ENCODE measurements around the gene KCNQ1. TPM values are rescaled to one million over a fixed set of nuclear protein-coding genes. Genes with fewer than 3 reads are reported as not detected.

The KCNQ1 gene
- total and polyA plus RNA-seq, 9 of the 15 experiments (the other 6 are each of a cell fraction or from before 2014, with no cell fraction given) = 0.44 TPM; not detected in 8

- in situ Hi-C loops (cut with MboI) (no loop called here), intact Hi-C loops (cut with micrococcal nuclease) (no loop called here)
- Histone ChIP-seq H3K27ac (ENCODE audit: extremely low read depth, low read depth, low read length) (no peak overlapping the region), H4K20me1 (replicated peaks; ENCODE audit: control insufficient read depth, insufficient read depth, low read length) (no peaks in the 10 kb centered on the region), H3K4me2 (ENCODE audit: insufficient read depth, low read length) (no peak overlapping the region), H3K79me2 (ENCODE audit: control insufficient read depth, insufficient read depth, low read length) (no peaks in the 10 kb centered on the region), H3K9ac (ENCODE audit: insufficient read depth in 1 of 2, low read depth in 2 of 2, low read length in 2 of 2) (no peak overlapping the region), H3K27me3 (ENCODE audit: control insufficient read depth in 2 of 2, insufficient read depth in 2 of 2, low read length in 2 of 2) (no peaks in the 10 kb centered on the region), H2AFZ (ENCODE audit: low read depth, low read length) (no peak overlapping the region), H3K9me3 (replicated peaks; ENCODE audit: control insufficient read depth, insufficient read depth, low read depth, low read length) (no peaks in the 10 kb centered on the region; the same call in 1 of the 2 replicates), H3K4me3 (no peak overlapping the region), H3K4me1 (replicated peaks in 1 of 2; ENCODE audit: control insufficient read depth in 2 of 2, insufficient read depth in 2 of 2, low read length in 2 of 2) (peaks cover 5 to 28% of the 10 kb centered on the region in 2 experiments; a peak in 4 of 5 replicates), H3K9me1 (ENCODE audit: control insufficient read depth, insufficient read depth, low read length) (no peaks in the 10 kb centered on the region), H3K36me3 (ENCODE audit: control insufficient read depth, insufficient read depth, low read length) (no peaks in the 10 kb centered on the region)
- ChIA-PET CTCF (ENCODE audit: low intra/inter-chr PET ratio) (no interaction called here), POLR2A (no interaction called here)
- ATAC-seq (no peak), DNase-seq (ENCODE audit: extremely low read depth in 1 of 4, low spot score in 3 of 4) (no peak), FAIRE-seq (no peak)
- TF ChIP-seq SRSF7 (optimal IDR thresholded peaks at IDR 0.05; ENCODE audit: low read depth, low read length) (no peak), YBX1 (IDR thresholded peaks at IDR 0.05) (no peak)
- no TSS peak for BruUV-seq (replicated peaks)
- 27% methylated on average over 1 of the region's 1 CpG for WGBS (ENCODE audit: insufficient coverage, low coverage, missing lambda C conversion rate)
Observed at GRCh38 chr11:2706321-2706720, 261.5 kb downstream of the KCNQ1 start.

DNA sequence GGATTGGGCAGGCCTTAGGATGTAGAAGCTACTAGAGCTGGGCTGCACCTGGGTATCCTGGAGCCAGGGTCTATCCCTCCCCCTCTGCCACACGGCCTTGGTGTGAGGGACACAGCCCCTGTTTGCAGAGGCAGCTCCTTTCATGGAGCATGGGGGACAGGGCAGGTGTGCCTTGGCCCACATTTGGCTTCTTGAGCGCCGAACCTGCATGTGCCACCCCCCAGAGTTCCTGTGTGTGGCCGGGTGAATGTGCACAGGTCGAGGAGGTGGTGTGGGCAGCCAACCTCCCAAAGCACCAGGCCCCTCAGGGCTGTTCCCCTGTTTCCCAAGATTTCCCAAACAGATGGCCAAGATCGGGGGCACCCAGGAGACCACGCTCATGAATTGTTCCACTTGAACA, 262.9 kb downstream of the KCNQ1 start:
- Histone ChIP-seq H3K27me3 (ENCODE audit: control insufficient read depth in 2 of 2, insufficient read depth in 2 of 2, low read length in 2 of 2) (0 out of 5 replicates have a peak, but pooled peaks cover 0 to 12% of the 10 kb centered on the region in 2 experiments), H3K9me1 (ENCODE audit: control insufficient read depth, insufficient read depth, low read length) (no peaks in the 10 kb centered on the region), H3K4me3 (no peak overlapping the region), H3K36me3 (ENCODE audit: control insufficient read depth, insufficient read depth, low read length) (no peaks in the 10 kb centered on the region), H3K9me3 (replicated peaks; ENCODE audit: control insufficient read depth, insufficient read depth, low read depth, low read length) (no peaks in the 10 kb centered on the region; the same call in 1 of the 2 replicates), H4K20me1 (replicated peaks; ENCODE audit: control insufficient read depth, insufficient read depth, low read length) (no peaks in the 10 kb centered on the region), H3K9ac (ENCODE audit: insufficient read depth in 1 of 2, low read depth in 2 of 2, low read length in 2 of 2) (no peak overlapping the region), H2AFZ (ENCODE audit: low read depth, low read length) (no peak overlapping the region), H3K79me2 (ENCODE audit: control insufficient read depth, insufficient read depth, low read length) (no peaks in the 10 kb centered on the region), H3K4me1 (replicated peaks in 1 of 2; ENCODE audit: control insufficient read depth in 2 of 2, insufficient read depth in 2 of 2, low read length in 2 of 2) (peaks cover 4 to 20% of the 10 kb centered on the region in 2 experiments; a peak in 4 of 5 replicates), H3K4me2 (ENCODE audit: insufficient read depth, low read length) (no peak overlapping the region), H3K27ac (ENCODE audit: extremely low read depth, low read depth, low read length) (no peak overlapping the region)
- 23% methylated on average over 7 of the region's 7 CpGs for WGBS (ENCODE audit: insufficient coverage, low coverage, missing lambda C conversion rate)
- ATAC-seq (no peak), FAIRE-seq (no peak), DNase-seq (ENCODE audit: extremely low read depth in 1 of 4, low spot score in 3 of 4) (no peak)
- TF ChIP-seq, protein P1, sequence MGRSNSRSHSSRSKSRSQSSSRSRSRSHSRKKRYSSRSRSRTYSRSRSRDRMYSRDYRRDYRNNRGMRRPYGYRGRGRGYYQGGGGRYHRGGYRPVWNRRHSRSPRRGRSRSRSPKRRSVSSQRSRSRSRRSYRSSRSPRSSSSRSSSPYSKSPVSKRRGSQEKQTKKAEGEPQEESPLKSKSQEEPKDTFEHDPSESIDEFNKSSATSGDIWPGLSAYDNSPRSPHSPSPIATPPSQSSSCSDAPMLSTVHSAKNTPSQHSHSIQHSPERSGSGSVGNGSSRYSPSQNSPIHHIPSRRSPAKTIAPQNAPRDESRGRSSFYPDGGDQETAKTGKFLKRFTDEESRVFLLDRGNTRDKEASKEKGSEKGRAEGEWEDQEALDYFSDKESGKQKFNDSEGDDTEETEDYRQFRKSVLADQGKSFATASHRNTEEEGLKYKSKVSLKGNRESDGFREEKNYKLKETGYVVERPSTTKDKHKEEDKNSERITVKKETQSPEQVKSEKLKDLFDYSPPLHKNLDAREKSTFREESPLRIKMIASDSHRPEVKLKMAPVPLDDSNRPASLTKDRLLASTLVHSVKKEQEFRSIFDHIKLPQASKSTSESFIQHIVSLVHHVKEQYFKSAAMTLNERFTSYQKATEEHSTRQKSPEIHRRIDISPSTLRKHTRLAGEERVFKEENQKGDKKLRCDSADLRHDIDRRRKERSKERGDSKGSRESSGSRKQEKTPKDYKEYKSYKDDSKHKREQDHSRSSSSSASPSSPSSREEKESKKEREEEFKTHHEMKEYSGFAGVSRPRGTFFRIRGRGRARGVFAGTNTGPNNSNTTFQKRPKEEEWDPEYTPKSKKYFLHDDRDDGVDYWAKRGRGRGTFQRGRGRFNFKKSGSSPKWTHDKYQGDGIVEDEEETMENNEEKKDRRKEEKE (IDR thresholded peaks at IDR 0.05; ENCODE audit: borderline replicate concordance in 1 of 2, control insufficient read depth in 1 of 2, low read depth in 2 of 2, low read length in 1 of 2) = no peak
- TF ChIP-seq RBM39 (optimal IDR thresholded peaks at IDR 0.05; ENCODE audit: low read depth, low read length) (no peak), NRF1 (conservative IDR thresholded peaks at IDR 0.05 in 1 of 2, IDR thresholded peaks at IDR 0.05 in 1 of 2) (no peak), CBFA2T2 (conservative IDR thresholded peaks at IDR 0.05) (no peak), ESRRA (IDR thresholded peaks at IDR 0.05; ENCODE audit: borderline replicate concordance, low read depth) (0 out of 2 replicates have a peak, but pooled peaks have one; percentile 1), EZH2 (IDR thresholded peaks at IDR 0.05; ENCODE audit: borderline replicate concordance, low read depth, low read length) (no peak), FOXK2 (conservative IDR thresholded peaks at IDR 0.05 in 1 of 2, IDR thresholded peaks at IDR 0.05 in 1 of 2; ENCODE audit: low read depth in 2 of 2) (no peak)
- intact Hi-C loops (cut with micrococcal nuclease) (no loop called here), in situ Hi-C loops (cut with MboI) (no loop called here)
- CTCF ChIA-PET (ENCODE audit: low intra/inter-chr PET ratio) = no interaction called here
- BruUV-seq (replicated peaks) = no TSS peak
- POLR2A ChIA-PET = interaction anchor here (1.6 kb wide), 1 partner anchor 10 kb away, joined by 8 read pairs; no protein-coding TSS in a partner anchor
